ENCODE results near the gene NCK2. TPM values are rescaled to one million over a fixed set of nuclear protein-coding genes. Genes with fewer than 3 reads are reported as not detected.

NCK2 gene
- total and polyA plus RNA-seq, 10 of the 15 experiments (the other 5 are each of a cell fraction or from before 2014, with no cell fraction given), result 1.2 to 30.9 (median 14.1) TPM

- in situ Hi-C loops (cut with MboI), result no loop called here
- ChIA-PET RAD21 (ENCODE audit: unreplicated experiment) (interaction anchor here (1.4 kb wide), 1 partner anchor 73 kb away, joined by 3 read pairs; no protein-coding TSS in a partner anchor), SMC1A (ENCODE audit: uncharacterized antibody, unreplicated experiment) (interaction anchor here (1.9 kb wide), 1 partner anchor 66 kb away, joined by 5 read pairs; no protein-coding TSS in a partner anchor), POLR2A (interaction anchor here (0.6 kb wide), 1 partner anchor 42 kb away, joined by 3 read pairs; no protein-coding TSS in a partner anchor), CTCF (no interaction called here)
- no TSS peak for BruUV-seq (replicated peaks)
- FAIRE-seq (no peak), ATAC-seq (no peak), DNase-seq (ENCODE audit: low read depth, low spot score) (no peak)
- no peaks in the 10 kb centered on the region for H3K9me3 ChIP-seq (replicated peaks; ENCODE audit: control insufficient read depth, insufficient read depth, low read length)
- no peaks in the 10 kb centered on the region for H4K20me1 ChIP-seq (ENCODE audit: control insufficient read depth, insufficient read depth)
- H3K4me2 ChIP-seq (ENCODE audit: control insufficient read depth, insufficient read depth), result no peak overlapping the region
- TF ChIP-seq DPF2 (IDR thresholded peaks at IDR 0.05), result no peak
- no peak for TF ChIP-seq SUZ12 (IDR thresholded peaks at IDR 0.05; ENCODE audit: unreplicated experiment)
- TF ChIP-seq FOS (IDR thresholded peaks at IDR 0.05; ENCODE audit: borderline replicate concordance, extremely low read depth, insufficient read length), result no peak
- TF ChIP-seq PBX3 (IDR thresholded peaks at IDR 0.05; ENCODE audit: insufficient replicate concordance, low read depth, low read length), result no peak
- no peak for TF ChIP-seq ZBTB11 (CRISPR knock-in tag; IDR thresholded peaks at IDR 0.05)
- no peak for TF ChIP-seq GATAD2B (conservative IDR thresholded peaks at IDR 0.05; ENCODE audit: low read depth)
- no peak for TF ChIP-seq MYC (IDR thresholded peaks at IDR 0.05; ENCODE audit: insufficient read depth, insufficient read length, insufficient replicate concordance, low read length, severe bottlenecking)
- TF ChIP-seq MLLT1 (IDR thresholded peaks at IDR 0.05), result no peak
- H3K27me3 ChIP-seq (replicated peaks in 1 of 2; ENCODE audit: control insufficient read depth in 2 of 2, insufficient read depth in 2 of 2, low read length in 1 of 2), result no peaks in the 10 kb centered on the region
- H3K79me2 ChIP-seq (ENCODE audit: control insufficient read depth, insufficient read depth, low read length), result peaks cover 19% of the 10 kb centered on the region
- 95% methylated on average over 11 of the region's 11 CpGs for WGBS (ENCODE audit: insufficient coverage, insufficient replicate concordance, low lambda C conversion rate, missing lambda C conversion rate)
- intact Hi-C loops (cut with micrococcal nuclease; ENCODE audit: unreplicated experiment), result loop anchor here (5.0 kb wide), 2 partner anchors 74 to 124 kb away; no protein-coding TSS in a partner anchor
- no peak overlapping the region for H3K4me3 ChIP-seq
- H3K36me3 ChIP-seq (ENCODE audit: control insufficient read depth in 2 of 2, insufficient read depth in 2 of 2, low read length in 1 of 2), result peaks cover 0 to 3% of the 10 kb centered on the region in 2 experiments; a peak in 3 of 4 replicates
- no peak overlapping the region for H3K27ac ChIP-seq (ENCODE audit: control insufficient read depth, insufficient read depth)
- H3K4me1 ChIP-seq (ENCODE audit: control insufficient read depth, insufficient read depth, low read length), result peaks cover 27% of the 10 kb centered on the region
- H2AFZ ChIP-seq (ENCODE audit: control insufficient read depth, low read depth, low read length), result no peak overlapping the region
- no peak overlapping the region for H3K9ac ChIP-seq (ENCODE audit: control insufficient read depth, insufficient read depth, low read length)
Measured at GRCh38 chr2:105870858-105871257, 126.1 kb downstream of the NCK2 start.

Data from GM12878 (cell line).